Measurements from ENCODE around the gene HEATR3.

The HEATR3 gene

GRCh38 chr16:50092891-50093290, 27.1 kb downstream of the HEATR3 start:
- Histone ChIP-seq H3K36me3 (ENCODE audit: insufficient read depth) (no peaks in the 10 kb centered on the region), H3K79me2 (ENCODE audit: insufficient read depth, low read depth) (no peaks in the 10 kb centered on the region), H3K27ac (no peak overlapping the region), H4K20me1 (ENCODE audit: insufficient read depth) (no peaks in the 10 kb centered on the region), H3K4me3 (IDR thresholded peaks at IDR 0.05; ENCODE audit: insufficient read depth, low read depth, low read length) (no peak overlapping the region), H3K9ac (no peak overlapping the region), H3K4me2 (no peak overlapping the region), H3K4me1 (ENCODE audit: low read depth, poor library complexity, severe bottlenecking) (peaks cover 11% of the 10 kb centered on the region), H2AFZ (ENCODE audit: low read depth) (no peak overlapping the region), H3K27me3 (ENCODE audit: insufficient read depth, low read depth) (no peaks in the 10 kb centered on the region)
- no peak for TF ChIP-seq CTCF (conservative IDR thresholded peaks at IDR 0.05; ENCODE audit: low read depth, low read length)

GRCh38 chr16:50093607-50094539, 28.1 kb downstream of the HEATR3 start:
- H3K27ac ChIP-seq: no peak overlapping the region
- H3K4me3 ChIP-seq (IDR thresholded peaks at IDR 0.05; ENCODE audit: insufficient read depth, low read depth, low read length): no peak overlapping the region
- H3K9ac ChIP-seq: no peak overlapping the region
- H3K4me2 ChIP-seq: no peak overlapping the region
- H3K4me1 ChIP-seq (ENCODE audit: low read depth, poor library complexity, severe bottlenecking): peaks cover 11% of the 10 kb centered on the region
- no peaks in the 10 kb centered on the region for H4K20me1 ChIP-seq (ENCODE audit: insufficient read depth)
- H3K79me2 ChIP-seq (ENCODE audit: insufficient read depth, low read depth): no peaks in the 10 kb centered on the region
- no peaks in the 10 kb centered on the region for H3K36me3 ChIP-seq (ENCODE audit: insufficient read depth)
- H2AFZ ChIP-seq (ENCODE audit: low read depth): no peak overlapping the region
- TF ChIP-seq CTCF (conservative IDR thresholded peaks at IDR 0.05; ENCODE audit: low read depth, low read length): no peak
- no peaks in the 10 kb centered on the region for H3K27me3 ChIP-seq (ENCODE audit: insufficient read depth, low read depth)

- no peaks in the 10 kb centered on the region; the same call in 1 of the 2 replicates for H3K36me3 ChIP-seq (ENCODE audit: insufficient read depth)
- no peaks in the 10 kb centered on the region for H3K27me3 ChIP-seq (ENCODE audit: insufficient read depth, low read depth)
- no peak overlapping the region for H3K4me3 ChIP-seq (IDR thresholded peaks at IDR 0.05; ENCODE audit: insufficient read depth, low read depth, low read length)
- TF ChIP-seq CTCF (conservative IDR thresholded peaks at IDR 0.05; ENCODE audit: low read depth, low read length): no peak
- no peak overlapping the region for H3K27ac ChIP-seq
- peaks cover 11% of the 10 kb centered on the region for H3K4me1 ChIP-seq (ENCODE audit: low read depth, poor library complexity, severe bottlenecking)
- no peak overlapping the region for H2AFZ ChIP-seq (ENCODE audit: low read depth)
- H3K4me2 ChIP-seq: no peak overlapping the region
- H3K9ac ChIP-seq: no peak overlapping the region
- no peaks in the 10 kb centered on the region for H3K79me2 ChIP-seq (ENCODE audit: insufficient read depth, low read depth)
- no peaks in the 10 kb centered on the region for H4K20me1 ChIP-seq (ENCODE audit: insufficient read depth)
Observed at GRCh38 chr16:50096791-50097190, 31.0 kb downstream of the HEATR3 start.

GRCh38 chr16:50099957-50100648, 34.3 kb downstream of the HEATR3 start:
- no peaks in the 10 kb centered on the region for H3K27me3 ChIP-seq (ENCODE audit: insufficient read depth, low read depth)
- no peaks in the 10 kb centered on the region for H3K4me1 ChIP-seq (ENCODE audit: low read depth, poor library complexity, severe bottlenecking)
- H4K20me1 ChIP-seq (ENCODE audit: insufficient read depth): no peaks in the 10 kb centered on the region
- H2AFZ ChIP-seq (ENCODE audit: low read depth): no peak overlapping the region
- H3K9ac ChIP-seq: no peak overlapping the region
- H3K79me2 ChIP-seq (ENCODE audit: insufficient read depth, low read depth): no peaks in the 10 kb centered on the region
- no peak for TF ChIP-seq CTCF (conservative IDR thresholded peaks at IDR 0.05; ENCODE audit: low read depth, low read length)
- no peak overlapping the region for H3K27ac ChIP-seq
- H3K36me3 ChIP-seq (ENCODE audit: insufficient read depth): no peaks in the 10 kb centered on the region; the same call in 1 of the 2 replicates
- no peak overlapping the region for H3K4me3 ChIP-seq (IDR thresholded peaks at IDR 0.05; ENCODE audit: insufficient read depth, low read depth, low read length)
- no peak overlapping the region for H3K4me2 ChIP-seq

Data from KMS-11 (cell line).